Ovary (tissue), 9 donors: ENCODE results near the gene AFAP1L2. TPM values are rescaled to one million over a fixed set of nuclear protein-coding genes. Genes with fewer than 3 reads are reported as not detected.

Experiments used
- DNase-seq, 5 donors: peaks; one replicate each; pipeline ENCODE4 v3.0.0-alpha.2; 2019 to 2020
- H3K27ac ChIP-seq, 2 donors: fragments of 200-600 bp; one replicate each; pipeline versions ENCODE4 v1.5.1 to v1.8.0; 2019 to 2022
- H3K27me3 ChIP-seq: fragments of 200-600 bp; one replicate; pipeline ENCODE4 v1.8.0; 2022
- H3K36me3 ChIP-seq: fragments of 200-600 bp; sonication (generic); one replicate; pipeline ENCODE4 v1.5.1; 2019
- H3K4me1 ChIP-seq: one replicate; pipeline ENCODE4 v1.8.1; 2013; ENCODE audit warnings: mild to moderate bottlenecking, moderate library complexity; ENCODE audit not compliant: insufficient read depth
- H3K4me3 ChIP-seq: fragments of 200-600 bp; sonication (generic); one replicate; pipeline ENCODE4 v1.5.1; 2017
- H3K9me3 ChIP-seq, 2 donors: fragments of 200-600 bp in 1 of 2; sonication (generic) in 1 of 2; one replicate each; pipeline versions ENCODE4 v1.5.1 to v1.8.1; 2013 to 2019; ENCODE audit warnings: mild to moderate bottlenecking in 1 of 2, moderate library complexity in 1 of 2
- EP300 ChIP-seq: sonication (generic); formaldehyde crosslinking; IDR thresholded peaks from one replicate; pipeline ENCODE4 v1.6.1; 2017; ENCODE audit warnings: antibody characterized with exemption
- POLR2A ChIP-seq: fragments of 450-650 bp; IDR thresholded peaks from one replicate; pipeline ENCODE4 v1.6.1; 2017; ENCODE audit warnings: antibody characterized with exemption, mild to moderate bottlenecking, moderate library complexity
- WGBS, 3 donors: extraction: QIAGEN DNeasy Blood & Tissue Kit in 1 of 3; methylation state at CpG; one replicate each; pipeline versions ENCODE4 v1.1.5 to v1.1.7; 2013 to 2017; 5-methylcytosine and 5-hydroxymethylcytosine counted together
- intact Hi-C, 4 donors: fragments of 100-400 bp; cut with DNase I; formaldehyde crosslinking; loops; one replicate each; pipeline versions ENCODE4 v1.11.0 to v1.15.1; 2022 to 2023
- polyA plus RNA-seq, 2 donors: library from polyadenylated mRNA; stranded (reverse); fragments of 200-250 nt in 1 of 2; fragments of 350-450 nt in 1 of 2; fragmentation: Illumina TruSeq in 1 of 2; extraction: RNeasy Lipid Tissue Mini Kit (QIAGEN cat#74804) in 1 of 2; gene quantifications; one replicate each; pipeline ENCODE4 v1.2.3, GENCODE V29; 2013 to 2014
- total RNA-seq, 7 donors: library from RNA; depleted of rRNA in 2 of 7; stranded (reverse); fragments of >200 nt in 2 of 7; fragmentation: NEBNext Ultra II Directional in 3 of 7; extraction: Animal tissue kit (Norgen Biotek cat#: 25700) in 3 of 7; gene quantifications; one replicate each; pipeline versions ENCODE4 v1.1.0 to v1.2.4, GENCODE V29; 2016 to 2023
- TF ChIP-seq, protein P1 (sequence below), 3 donors: fragments of 450-650 bp in 2 of 3; fragments of 200-600 bp in 1 of 3; IDR thresholded peaks; one replicate each; pipeline versions ENCODE4 v1.5.1 to v1.8.0; 2016 to 2022; ENCODE audit warnings: antibody characterized with exemption in 3 of 3, mild to moderate bottlenecking in 1 of 3
- donor health status: DM: no; HTN: no; CAD: no; lungs with moderate emphysema.
- donor health status: DM: no; HTN: no; CAD: no.
- donor health status: Bipolar disorder and iron deficiency.
- donor health status: DM: yes; HTN: yes; CAD: no.
- donor health status: DM: no; HTN: no; CAD: no.
- donor health status: DM: yes; HTN: yes; CAD: no.

The AFAP1L2 gene
- total and polyA plus RNA-seq, 9 donors: 9.8 to 53.7 (median 23.3) TPM

DNA sequence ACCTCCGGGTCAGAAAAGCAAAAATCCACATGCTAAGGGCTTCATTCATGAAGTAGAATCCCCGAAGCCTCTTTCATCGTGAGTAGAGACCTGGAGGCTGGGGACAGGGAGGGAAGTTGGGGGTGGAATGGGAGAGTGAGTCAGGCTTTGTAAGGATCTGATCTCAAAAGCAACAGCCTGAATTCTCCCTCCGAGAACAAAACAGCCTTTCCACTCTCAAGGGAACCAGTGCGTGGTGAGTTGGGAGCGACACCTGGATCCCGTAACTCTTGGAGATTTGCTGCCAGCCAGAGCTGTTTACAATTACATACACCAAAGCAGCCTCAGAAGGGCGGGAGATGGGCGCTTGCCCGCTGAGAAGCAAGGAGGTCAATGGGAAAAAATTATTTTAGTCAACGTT is 10.8 kb downstream of the AFAP1L2 start:
- Histone ChIP-seq H3K27ac (peak overlapping the region in 1 of 2 donors; percentile 21), H3K27me3 (no peaks in the 10 kb centered on the region), H3K4me3 (no peak overlapping the region), H3K36me3 (no peaks in the 10 kb centered on the region), H3K4me1 (peaks cover 28% of the 10 kb centered on the region), H3K9me3 (no peaks in the 10 kb centered on the region)
- TF ChIP-seq, protein P1, sequence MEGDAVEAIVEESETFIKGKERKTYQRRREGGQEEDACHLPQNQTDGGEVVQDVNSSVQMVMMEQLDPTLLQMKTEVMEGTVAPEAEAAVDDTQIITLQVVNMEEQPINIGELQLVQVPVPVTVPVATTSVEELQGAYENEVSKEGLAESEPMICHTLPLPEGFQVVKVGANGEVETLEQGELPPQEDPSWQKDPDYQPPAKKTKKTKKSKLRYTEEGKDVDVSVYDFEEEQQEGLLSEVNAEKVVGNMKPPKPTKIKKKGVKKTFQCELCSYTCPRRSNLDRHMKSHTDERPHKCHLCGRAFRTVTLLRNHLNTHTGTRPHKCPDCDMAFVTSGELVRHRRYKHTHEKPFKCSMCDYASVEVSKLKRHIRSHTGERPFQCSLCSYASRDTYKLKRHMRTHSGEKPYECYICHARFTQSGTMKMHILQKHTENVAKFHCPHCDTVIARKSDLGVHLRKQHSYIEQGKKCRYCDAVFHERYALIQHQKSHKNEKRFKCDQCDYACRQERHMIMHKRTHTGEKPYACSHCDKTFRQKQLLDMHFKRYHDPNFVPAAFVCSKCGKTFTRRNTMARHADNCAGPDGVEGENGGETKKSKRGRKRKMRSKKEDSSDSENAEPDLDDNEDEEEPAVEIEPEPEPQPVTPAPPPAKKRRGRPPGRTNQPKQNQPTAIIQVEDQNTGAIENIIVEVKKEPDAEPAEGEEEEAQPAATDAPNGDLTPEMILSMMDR (IDR thresholded peaks at IDR 0.05): no peak
- no peak for TF ChIP-seq EP300
- TF ChIP-seq POLR2A: no peak
- WGBS, 3 donors: 8 to 30% (median 12%) methylated on average over 11 of the region's 11 CpGs
- intact Hi-C loops: loop anchor here in 1 of 4 donors (5.0 kb wide), 1 partner anchor 41 kb away; no protein-coding TSS in a partner anchor
- DNase-seq: no peak

DNA sequence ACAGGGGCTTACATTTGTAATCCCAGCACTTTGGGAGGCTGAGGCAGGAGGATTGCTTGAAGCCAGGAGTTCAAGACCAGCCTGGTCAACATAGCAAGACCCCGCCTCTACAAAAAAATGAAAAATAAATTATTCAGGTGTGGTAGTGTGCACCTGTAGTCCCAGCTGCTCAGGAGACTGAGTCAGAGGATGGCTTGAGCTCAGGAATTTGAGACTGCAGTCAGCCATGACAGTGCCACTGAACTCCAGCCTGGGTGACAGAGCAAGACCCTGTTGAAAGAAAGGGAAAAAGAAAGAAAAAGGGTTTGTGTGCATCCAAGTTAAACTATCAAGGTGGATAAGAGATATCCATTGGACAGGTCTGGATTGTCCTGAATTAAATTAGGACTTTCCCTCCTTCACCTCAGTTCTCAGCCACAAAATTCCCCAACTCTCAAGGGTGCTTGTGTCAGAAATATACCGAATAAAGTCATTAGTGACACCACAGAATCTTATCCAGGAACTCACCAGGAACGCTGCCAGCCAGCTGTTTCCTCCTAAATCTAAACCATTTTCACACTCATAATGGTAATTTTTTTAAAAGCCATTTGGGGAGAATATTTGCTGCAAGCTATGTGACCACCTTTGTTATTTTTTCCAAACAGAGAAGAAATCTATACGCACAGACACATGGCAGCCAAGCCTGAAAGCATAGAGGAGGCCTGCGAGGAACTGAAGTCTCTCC is 12.0 kb downstream of the AFAP1L2 start:
- no peaks in the 10 kb centered on the region for H3K36me3 ChIP-seq
- H3K27ac ChIP-seq: no peak overlapping the region
- no peaks in the 10 kb centered on the region for H3K27me3 ChIP-seq
- no peaks in the 10 kb centered on the region for H3K9me3 ChIP-seq
- H3K4me3 ChIP-seq: no peak overlapping the region
- H3K4me1 ChIP-seq: peaks cover 21% of the 10 kb centered on the region
- TF ChIP-seq EP300 (no peak), POLR2A (no peak)
- TF ChIP-seq, protein P1 (IDR thresholded peaks at IDR 0.05): no peak
- intact Hi-C loops: loop anchor here in 1 of 4 donors (5.0 kb wide), 1 partner anchor 40 kb away; no protein-coding TSS in a partner anchor
- WGBS, 3 donors: 60 to 74% (median 69%) methylated on average over 5 of the region's 5 CpGs
- no peak for DNase-seq

DNA sequence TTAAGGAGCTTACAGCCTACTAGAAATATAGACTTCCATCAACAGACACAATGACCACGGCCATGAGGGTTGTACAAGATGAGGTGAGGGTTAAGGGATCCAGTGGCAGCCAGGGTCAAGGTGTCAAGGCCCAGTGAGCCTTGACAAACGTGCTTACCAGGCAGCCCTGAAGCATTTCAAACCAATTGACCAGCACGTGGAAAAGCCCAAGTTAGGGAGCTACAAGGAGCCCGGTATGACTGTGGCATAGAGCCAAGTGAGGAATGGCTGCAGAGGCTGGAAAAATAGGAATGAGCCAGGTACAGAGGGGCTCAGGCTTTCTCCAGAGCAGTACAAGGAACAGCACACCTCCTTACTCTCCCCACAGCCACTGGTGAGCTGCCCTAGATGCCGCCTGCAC is 12.7 kb downstream of the AFAP1L2 start:
- Histone ChIP-seq H3K36me3 (no peaks in the 10 kb centered on the region), H3K9me3 (no peaks in the 10 kb centered on the region), H3K4me3 (no peak overlapping the region), H3K27me3 (no peaks in the 10 kb centered on the region), H3K4me1 (peaks cover 19% of the 10 kb centered on the region), H3K27ac (no peak overlapping the region)
- WGBS, 3 donors: 77 to 87% (median 78%) methylated on average over 5 of the region's 5 CpGs
- TF ChIP-seq EP300 (no peak), POLR2A (no peak)
- TF ChIP-seq, protein P1 (IDR thresholded peaks at IDR 0.05): no peak
- intact Hi-C loops: loop anchor here in 1 of 4 donors (5.0 kb wide), 1 partner anchor 39 kb away; no protein-coding TSS in a partner anchor
- no peak for DNase-seq

DNA sequence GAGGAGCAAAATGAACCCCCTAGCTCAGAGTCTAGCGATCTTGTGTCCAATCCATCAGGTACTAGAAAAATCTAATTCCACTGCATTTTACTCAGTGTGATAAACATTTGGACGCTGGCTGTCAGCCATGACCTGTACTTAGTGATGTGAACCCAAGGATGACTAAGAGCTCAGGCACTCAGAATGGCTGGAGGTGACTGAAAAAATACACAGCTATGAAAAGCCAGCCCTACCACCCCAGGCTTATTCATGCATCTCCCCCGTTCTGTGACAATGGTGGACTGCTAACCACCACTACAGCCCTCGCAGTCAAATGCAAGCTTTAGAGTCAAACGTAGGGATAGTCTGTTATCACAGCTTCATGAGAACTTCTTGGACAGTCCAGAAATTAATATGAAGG is 14.9 kb downstream of the AFAP1L2 start:
- DNase-seq: peak in 4 of 5 donors; percentile 63 to 70 (median 68)
- Histone ChIP-seq H3K4me1 (peaks cover 26% of the 10 kb centered on the region), H3K9me3 (no peaks in the 10 kb centered on the region), H3K27ac (no peak overlapping the region), H3K27me3 (no peaks in the 10 kb centered on the region), H3K4me3 (no peak overlapping the region), H3K36me3 (no peaks in the 10 kb centered on the region)
- TF ChIP-seq, protein P1 (IDR thresholded peaks at IDR 0.05): no peak
- no peak for TF ChIP-seq POLR2A
- no peak for TF ChIP-seq EP300
- intact Hi-C loops: no loop called here
- 51 to 58% (median 55%) methylated on average over 5 of the region's 5 CpGs for WGBS, 3 donors
